GM18508 (cell line): ENCODE data around the gene ADM.

ENCODE experiments used
- ATAC-seq: cut with Tn5 transposase; IDR thresholded peaks from one replicate; pipeline ENCODE4 v1.9.1; 2021; ENCODE audit warnings: moderate number of reproducible peaks; ENCODE audit not compliant: insufficient read depth, unreplicated experiment

ADM gene

GRCh38 chr11:10325277-10326011, 20.6 kb downstream of the ADM start:
- no peak for ATAC-seq

- no peak for ATAC-seq
These were observed 21.4 kb downstream of the ADM start for GRCh38 chr11:10326012-10326964.

GRCh38 chr11:10327254-10327653, 22.4 kb downstream of the ADM start:
- no peak for ATAC-seq

GRCh38 chr11:10328314-10329098, 23.6 kb downstream of the ADM start:
- ATAC-seq = no peak

- ATAC-seq = no peak
These were observed 24.5 kb downstream of the ADM start for GRCh38 chr11:10329356-10329755.

GRCh38 chr11:10329935-10330334, 25.1 kb downstream of the ADM start:
- ATAC-seq = no peak

GRCh38 chr11:10331548-10332289, 26.8 kb downstream of the ADM start:
- no peak for ATAC-seq

- no peak for ATAC-seq
These were observed 28.6 kb downstream of the ADM start for GRCh38 chr11:10333490-10333889.

- ATAC-seq = no peak
These were observed 33.4 kb downstream of the ADM start for GRCh38 chr11:10338287-10338686.

GRCh38 chr11:10348650-10349280, 43.9 kb downstream of the ADM start:
- ATAC-seq = no peak

- ATAC-seq = no peak
These were observed 44.4 kb downstream of the ADM start for GRCh38 chr11:10349281-10349665.

GRCh38 chr11:10349806-10350205, 44.9 kb downstream of the ADM start:
- no peak for ATAC-seq

- no peak for ATAC-seq
These were observed 45.5 kb downstream of the ADM start for GRCh38 chr11:10350334-10350733.

- no peak for ATAC-seq
These were observed 46.5 kb downstream of the ADM start for GRCh38 chr11:10351435-10351764.

GRCh38 chr11:10351765-10352641, 47.1 kb downstream of the ADM start:
- no peak for ATAC-seq

GRCh38 chr11:10352921-10353550, 48.2 kb downstream of the ADM start:
- no peak for ATAC-seq

- ATAC-seq = no peak
These were observed 49.5 kb downstream of the ADM start for GRCh38 chr11:10354389-10354788.

GRCh38 chr11:10355257-10355661, 50.4 kb downstream of the ADM start:
- no peak for ATAC-seq
